HepG2 (cell line): ENCODE measurements around the gene POLE. TPM values are rescaled to one million over a fixed set of nuclear protein-coding genes. Genes with fewer than 3 reads are reported as not detected.

ENCODE experiments used
- ATAC-seq: fragments of 200-7000 bp; cut with Tn5 transposase; 3 replicates; pipeline ENCODE4 v1.9.1; 2020; ENCODE audit warnings: mild to moderate bottlenecking, moderate library complexity
- BruUV-seq: library from RNA; stranded (reverse); fragments of 400-500 nt; replicated peaks from 2 replicates; lab custom pipeline; 2021; lab: Mats Ljungman, UMichigan
- CTCF ChIA-PET: fragments of 300-600 bp; formaldehyde crosslinking; extraction: SDS; loops from one replicate; lab custom pipeline; 2021; ENCODE audit warnings: low total read pairs, inconsistent platforms, low intra/inter-chr PET ratio; lab: Yijun Ruan, JAX
- POLR2A ChIA-PET: fragments of 350-600 bp; sonication (Branson Sonifier 250); formaldehyde crosslinking; loops from one replicate; lab custom pipeline; 2020; ENCODE audit warnings: antibody characterized with exemption, inconsistent platforms; lab: Yijun Ruan, JAX
- DNase-seq: peaks from one replicate; pipeline ENCODE4 v3.0.0-alpha.2; 2015; ENCODE audit warnings: low spot score
- FAIRE-seq: peaks from 3 replicates; lab custom pipeline; 2011; peaks lifted over from hg19 to GRCh38; lab: Jason Lieb, UNC
- H2AFZ ChIP-seq: one replicate; pipeline ENCODE4 v1.6.1; 2011; ENCODE audit warnings: low read length, inconsistent platforms
- H3K27ac ChIP-seq: fragments of 300-600 bp; 3 replicates; pipeline ENCODE4 v1.8.0; 2011; ENCODE audit warnings: mixed run types, mild to moderate bottlenecking, mixed read lengths, low read length, inconsistent platforms; ENCODE audit not compliant: insufficient read depth; ENCODE audit errors: extremely low read length
- H3K27me3 ChIP-seq, 2 experiments: fragments of 200-600 bp in 1 of 2; 2 replicates in 1 of 2; 3 replicates in 1 of 2; pipeline versions ENCODE4 v1.6.0 to v1.8.0; 2011; ENCODE audit warnings: low read length in 2 of 2, mild to moderate bottlenecking in 2 of 2, moderate library complexity in 2 of 2, inconsistent platforms in 1 of 2; ENCODE audit not compliant: insufficient read depth in 2 of 2, control insufficient read depth in 1 of 2
- H3K36me3 ChIP-seq, 2 experiments: fragments of 200-600 bp in 1 of 2; replicated peaks in 1 of 2; 2 replicates in 1 of 2; 3 replicates in 1 of 2; pipeline versions ENCODE4 v1.5.1 to v1.8.0; 2011; ENCODE audit warnings: low read length in 2 of 2, inconsistent platforms in 1 of 2; ENCODE audit not compliant: insufficient read depth in 2 of 2, control insufficient read depth in 1 of 2
- H3K4me1 ChIP-seq: 2 replicates; pipeline ENCODE4 v1.5.1; 2012; ENCODE audit warnings: low read length, inconsistent platforms; ENCODE audit not compliant: insufficient read depth
- H3K4me2 ChIP-seq: 2 replicates; pipeline ENCODE4 v1.6.0; 2011; ENCODE audit warnings: low read depth, low read length, inconsistent platforms
- H3K4me3 ChIP-seq, 3 experiments: fragments of 200-600 bp in 1 of 3; sonication (generic), shearing (Covaris generic) in 1 of 3; replicated peaks in 1 of 3; 2 replicates each; pipeline ENCODE4 v1.5.1; 2011 to 2016; ENCODE audit warnings: low read length in 3 of 3, inconsistent platforms in 2 of 3, low read depth in 2 of 3, mild to moderate bottlenecking in 2 of 3, control low read depth in 1 of 3, mixed read lengths in 1 of 3; ENCODE audit not compliant: insufficient read depth in 1 of 3
- H3K79me2 ChIP-seq: one replicate; pipeline ENCODE4 v1.6.1; 2011; ENCODE audit warnings: low read length, inconsistent platforms; ENCODE audit not compliant: insufficient read depth
- H3K9ac ChIP-seq: 2 replicates; pipeline ENCODE4 v1.6.0; 2011; ENCODE audit warnings: mild to moderate bottlenecking, low read depth, low read length, inconsistent platforms; ENCODE audit not compliant: insufficient read depth
- H3K9me3 ChIP-seq: 2 replicates; pipeline ENCODE4 v1.5.1; 2012; ENCODE audit warnings: mild to moderate bottlenecking, low read length
- H4K20me1 ChIP-seq: 2 replicates; pipeline ENCODE4 v1.6.0; 2011; ENCODE audit warnings: inconsistent platforms, mild to moderate bottlenecking, low read length, moderate library complexity; ENCODE audit not compliant: insufficient read depth
- ARNT ChIP-seq: fragments of 450-650 bp; IDR thresholded peaks from 2 replicates; pipeline ENCODE4 v1.6.1; 2017
- KLF12 ChIP-seq: sonication (generic); formaldehyde crosslinking; IDR thresholded peaks from 2 replicates; pipeline ENCODE4 v1.4.0; 2020; ENCODE audit warnings: missing genetic modification reagents, borderline replicate concordance
- KLF15 ChIP-seq: sonication (generic); formaldehyde crosslinking; IDR thresholded peaks from 2 replicates; pipeline ENCODE4 v1.8.1; 2023; ENCODE audit warnings: borderline replicate concordance, mild to moderate bottlenecking, inconsistent platforms, missing genetic modification reagents, mixed read lengths
- NFIB ChIP-seq: sonication (generic); formaldehyde crosslinking; IDR thresholded peaks from 2 replicates; pipeline ENCODE4 v1.9.0; 2021; ENCODE audit warnings: missing genetic modification reagents, mild to moderate bottlenecking, borderline replicate concordance
- NR2C2 ChIP-seq: sonication (generic); formaldehyde crosslinking; IDR thresholded peaks from 2 replicates; pipeline ENCODE4 v1.4.0; 2020; ENCODE audit warnings: missing genetic modification reagents, mild to moderate bottlenecking, moderate library complexity, borderline replicate concordance
- TFE3 ChIP-seq: IDR thresholded peaks from 2 replicates; pipeline ENCODE4 v1.6.1; 2016
- YEATS4 ChIP-seq: sonication (generic); formaldehyde crosslinking; IDR thresholded peaks from 2 replicates; pipeline ENCODE4 v1.4.0; 2020; ENCODE audit warnings: missing genetic modification reagents, borderline replicate concordance
- ZNF260 ChIP-seq: sonication (generic); formaldehyde crosslinking; IDR thresholded peaks from 2 replicates; pipeline ENCODE4 v1.4.0; 2020; ENCODE audit warnings: missing genetic modification reagents, low read depth, mild to moderate bottlenecking, borderline replicate concordance
- ZNF335 ChIP-seq: sonication (generic); formaldehyde crosslinking; IDR thresholded peaks from 2 replicates; pipeline ENCODE4 v1.4.0; 2020; ENCODE audit warnings: missing genetic modification reagents
- ZNF597 ChIP-seq: sonication (generic); formaldehyde crosslinking; IDR thresholded peaks from 2 replicates; pipeline ENCODE4 v1.5.0; 2020; ENCODE audit warnings: missing genetic modification reagents
- ZNF609 ChIP-seq: sonication (generic); formaldehyde crosslinking; IDR thresholded peaks from 2 replicates; pipeline ENCODE4 v1.4.0; 2020; ENCODE audit warnings: mild to moderate bottlenecking, missing genetic modification reagents, borderline replicate concordance
- ZNF816 ChIP-seq: sonication (generic); formaldehyde crosslinking; IDR thresholded peaks from 2 replicates; pipeline ENCODE4 v1.8.0; 2022; ENCODE audit warnings: missing genetic modification reagents, mild to moderate bottlenecking, borderline replicate concordance
- WGBS: methylation state at CpG from one replicate; pipeline ENCODE4 v1.1.6; 2017; ENCODE audit warnings: low lambda C conversion rate; 5-methylcytosine and 5-hydroxymethylcytosine counted together
- in situ Hi-C: cut with HindIII; loops from 2 replicates; pipeline ENCODE4 v1.10.0; 2017; ENCODE audit warnings: low pct_unique_long_range_greater_than_20kb; ENCODE audit not compliant: extremely low pct_ligation_motif_present
- intact Hi-C: fragments of 100-400 bp; cut with micrococcal nuclease; formaldehyde crosslinking; loops from one replicate; pipeline ENCODE4 v1.10.0; 2022; ENCODE audit not compliant: unreplicated experiment
- polyA plus RNA-seq, 8 experiments: library from polyadenylated mRNA; depleted of rRNA in 3 of 8; stranded (reverse) in 7 of 8; unstranded in 1 of 8; fragments of >200 nt; fragmentation: Illumina TruSeq in 4 of 8; extraction: Trizol in 4 of 8; gene quantifications; 2 replicates each; pipeline versions ENCODE4 v1.2.1 to v1.2.3, GENCODE V29; 2011 to 2016; ENCODE audit warnings: low read depth in 4 of 8, missing spikeins in 1 of 8, mixed read lengths in 1 of 8; ENCODE audit not compliant: insufficient read depth in 1 of 8
- total RNA-seq, 5 experiments: library from RNA; depleted of rRNA; stranded (reverse); fragments of >200 nt; fragmentation: Illumina TruSeq; extraction: Trizol; gene quantifications; 2 replicates each; pipeline ENCODE4 v1.2.3, GENCODE V29; 2016; ENCODE audit warnings: low read depth in 1 of 5

Gene POLE
- total and polyA plus RNA-seq, 2 of the 13 experiments (the other 11 are each of a cell fraction or from before 2014, with no cell fraction given), result 25.3 to 52.2 TPM

- TF ChIP-seq ZNF335 (CRISPR knock-in tag), result no peak
- TF ChIP-seq ZNF609 (CRISPR knock-in tag), result no peak
- no peak for TF ChIP-seq ZNF597 (CRISPR knock-in tag)
- no peak for TF ChIP-seq TFE3 (CRISPR knock-in tag)
- no peak for TF ChIP-seq YEATS4 (CRISPR knock-in tag)
- TF ChIP-seq ARNT, result no peak
- TF ChIP-seq KLF15 (CRISPR knock-in tag), result no peak
- no peak for TF ChIP-seq ZNF260 (CRISPR knock-in tag)
- no peak for TF ChIP-seq ZNF816
- no peak for TF ChIP-seq KLF12 (CRISPR knock-in tag)
- no peak for TF ChIP-seq NR2C2 (CRISPR knock-in tag)
- TF ChIP-seq NFIB, result no peak
- Histone ChIP-seq H3K27me3 (no peaks in the 10 kb centered on the region), H3K9ac (no peak overlapping the region), H3K27ac (no peak overlapping the region), H3K79me2 (peaks cover 28% of the 10 kb centered on the region), H2AFZ (no peak overlapping the region), H3K4me3 (no peak overlapping the region), H4K20me1 (no peaks in the 10 kb centered on the region), H3K36me3 (peaks cover 17 to 66% of the 10 kb centered on the region in 2 experiments), H3K4me1 (no peaks in the 10 kb centered on the region), H3K9me3 (no peaks in the 10 kb centered on the region), H3K4me2 (no peak overlapping the region)
- ChIA-PET POLR2A (no interaction called here), CTCF (no interaction called here)
- intact Hi-C loops, result no loop called here
- 94% methylated on average over 9 of the region's 9 CpGs for WGBS
- BruUV-seq, result no TSS peak
- no peak for ATAC-seq
- no peak for FAIRE-seq
- no peak for DNase-seq
- in situ Hi-C loops, result no loop called here
Observed at GRCh38 chr12:132677492-132677891, 9.7 kb downstream of the POLE start.
